BLaER1 treated with 17β-estradiol and CSF1 and Interleukin-3, amounts not matched to agents 10 nM and 100 nM (cell line): ENCODE results near the gene DHX58.

Experiments
- H3K27ac ChIP-seq, 11 experiments: shearing (Covaris generic); formaldehyde crosslinking; 2 replicates each; pipeline ENCODE4 v1.8.1; 2022
- H3K27me3 ChIP-seq, 11 experiments: shearing (Covaris generic); formaldehyde crosslinking; 2 replicates each; pipeline ENCODE4 v1.8.1; 2022
- H3K36me3 ChIP-seq, 11 experiments: shearing (Covaris generic); formaldehyde crosslinking; 2 replicates each; pipeline ENCODE4 v1.8.1; 2022
- H3K4me1 ChIP-seq, 10 experiments: shearing (Covaris generic); formaldehyde crosslinking; 2 replicates each; pipeline ENCODE4 v1.8.1; 2022
- H3K4me2 ChIP-seq, 11 experiments: shearing (Covaris generic); formaldehyde crosslinking; 2 replicates each; pipeline ENCODE4 v1.8.1; 2022
- H3K4me3 ChIP-seq, 10 experiments: shearing (Covaris generic); formaldehyde crosslinking; 2 replicates each; pipeline ENCODE4 v1.8.1; 2022
- H3K9ac ChIP-seq, 11 experiments: shearing (Covaris generic); formaldehyde crosslinking; 2 replicates each; pipeline ENCODE4 v1.8.1; 2022
- H3K9me3 ChIP-seq, 11 experiments: shearing (Covaris generic); formaldehyde crosslinking; replicated peaks in 1 of 11; 2 replicates each; pipeline ENCODE4 v1.8.1; 2022
- H4K20me1 ChIP-seq, 11 experiments: shearing (Covaris generic); formaldehyde crosslinking; 2 replicates each; pipeline ENCODE4 v1.8.1; 2022
- Cebpa-rat ChIP-seq, 11 experiments: shearing (Covaris generic); IDR thresholded peaks; 2 replicates each; pipeline ENCODE4 v1.8.1; 2022

Gene DHX58

DNA sequence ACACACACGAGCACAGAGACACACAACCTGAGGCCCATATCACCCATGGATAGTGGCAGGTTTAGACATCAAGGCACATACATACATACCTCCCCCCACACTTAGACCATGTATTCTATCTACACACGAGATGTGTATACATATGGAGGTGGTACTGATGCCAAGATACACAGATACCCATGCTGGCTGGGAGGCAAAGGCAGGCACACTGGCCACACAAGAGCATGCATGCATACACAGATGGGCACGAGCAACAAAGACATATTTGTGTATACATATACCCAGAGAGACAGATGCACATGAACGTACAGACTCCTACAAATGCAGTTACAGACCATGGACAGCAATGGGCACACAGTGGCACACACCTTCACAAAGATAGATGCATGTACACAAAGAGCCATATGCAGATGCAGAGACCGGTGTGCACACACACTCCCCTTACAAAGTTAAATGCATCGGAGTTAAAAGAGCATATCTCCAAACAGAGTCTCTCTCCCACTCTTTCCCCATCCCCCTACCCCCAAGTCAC, 60.1 kb downstream of the DHX58 start:
- H3K4me1 ChIP-seq, result peaks cover 0 to 28% (median 12%) of the 10 kb centered on the region in 10 experiments; a peak in 11 of 20 replicates
- peaks cover 33 to 64% (median 57%) of the 10 kb centered on the region in 11 experiments for H3K27me3 ChIP-seq

DNA sequence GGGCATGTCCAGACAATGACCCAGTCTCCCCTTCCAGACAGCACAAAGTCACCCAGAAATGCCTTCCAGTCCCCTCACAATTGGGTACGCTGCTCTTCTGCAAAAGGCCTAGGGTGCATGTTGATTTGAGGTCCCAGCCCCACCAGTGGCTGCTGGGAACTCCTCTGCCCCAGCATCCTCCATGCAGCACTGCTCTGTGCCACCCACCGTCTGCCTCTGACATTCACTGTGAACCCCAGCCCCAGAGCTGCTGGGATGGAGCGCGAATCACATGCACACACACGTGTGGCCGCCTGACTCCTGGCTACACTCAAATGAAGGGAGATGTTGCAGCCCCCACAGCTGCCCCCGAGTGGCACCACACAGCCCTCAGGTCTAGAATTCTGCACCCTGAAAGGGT, 60.9 kb downstream of the DHX58 start:
- peak overlapping the region in 1 of 11 experiments; percentile 78; a peak in 1 of 22 replicates for H3K4me2 ChIP-seq

More for the DNA sequence above, 60.1 kb downstream of the DHX58 start:
- no peak for TF ChIP-seq Cebpa-rat (IDR thresholded peaks at IDR 0.05)
- no peaks in the 10 kb centered on the region for H3K9me3 ChIP-seq
- no peak overlapping the region for H3K9ac ChIP-seq
- no peaks in the 10 kb centered on the region; a peak in 1 of 22 replicates for H4K20me1 ChIP-seq
- H3K4me2 ChIP-seq, result no peak overlapping the region
- no peaks in the 10 kb centered on the region for H3K36me3 ChIP-seq
- no peak overlapping the region for H3K4me3 ChIP-seq
- no peak overlapping the region for H3K27ac ChIP-seq

More for the DNA sequence above, 60.9 kb downstream of the DHX58 start:
- H4K20me1 ChIP-seq, result no peaks in the 10 kb centered on the region; a peak in 1 of 22 replicates
- H3K9me3 ChIP-seq, result no peaks in the 10 kb centered on the region
- H3K27me3 ChIP-seq, result peaks cover 33 to 64% (median 57%) of the 10 kb centered on the region in 11 experiments
- no peaks in the 10 kb centered on the region for H3K36me3 ChIP-seq
- H3K4me1 ChIP-seq, result peaks cover 0 to 28% (median 12%) of the 10 kb centered on the region in 10 experiments; a peak in 11 of 20 replicates
- no peak for TF ChIP-seq Cebpa-rat (IDR thresholded peaks at IDR 0.05)
- H3K4me3 ChIP-seq, result no peak overlapping the region
- no peak overlapping the region for H3K27ac ChIP-seq
- no peak overlapping the region for H3K9ac ChIP-seq
